NCI-H1092 treated with DMSO at 0.1 percent for 48 hours (cell line): ENCODE results near the gene TCP10L.
"Not testable (repeated sequence)": the region's sequence is repeated elsewhere in the genome, so short reads cannot be mapped to it uniquely, and the experiment has no call there.

Experiments
- DNase-seq: peaks from one replicate; lab custom pipeline; 2025; lab: John Stamatoyannopoulos, UW

The TCP10L gene

DNA sequence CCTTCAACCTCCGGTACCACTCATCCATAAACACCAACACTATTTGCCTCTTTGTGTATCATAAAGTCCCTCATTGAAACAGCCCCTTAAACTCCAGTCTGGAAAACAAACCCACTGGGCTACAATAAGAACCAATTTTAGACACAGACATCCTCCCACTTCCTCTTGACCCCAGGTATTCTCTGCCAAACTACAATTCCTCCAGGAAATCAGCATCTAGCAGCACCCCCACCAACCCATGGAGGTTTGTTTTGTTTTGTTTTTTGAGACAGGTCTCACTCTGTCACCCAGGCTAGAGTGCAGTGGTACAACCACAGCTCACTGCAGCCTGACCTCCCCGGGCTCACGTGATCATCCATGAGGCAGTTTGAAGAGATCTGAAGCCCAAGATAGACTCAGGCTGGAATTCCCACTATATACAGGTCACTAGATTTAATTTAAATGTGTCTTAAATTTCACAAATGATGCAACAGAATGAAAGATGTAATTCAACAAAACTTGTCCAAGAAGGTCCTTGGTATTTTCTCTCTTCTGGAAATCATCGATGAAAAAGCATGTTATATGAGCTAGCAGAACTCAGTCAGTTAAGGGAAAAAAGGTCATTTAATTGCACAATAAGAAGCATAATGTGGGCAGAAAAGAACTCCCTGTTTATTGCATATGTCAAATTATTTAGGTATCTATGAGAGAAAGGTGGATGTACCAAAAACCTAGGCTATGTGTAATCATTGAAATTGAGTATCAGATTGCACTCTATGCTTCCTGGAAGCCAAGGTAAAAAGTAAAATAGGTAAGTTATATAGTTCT is 30.3 kb downstream of the TCP10L start:
- no peak for DNase-seq

DNA sequence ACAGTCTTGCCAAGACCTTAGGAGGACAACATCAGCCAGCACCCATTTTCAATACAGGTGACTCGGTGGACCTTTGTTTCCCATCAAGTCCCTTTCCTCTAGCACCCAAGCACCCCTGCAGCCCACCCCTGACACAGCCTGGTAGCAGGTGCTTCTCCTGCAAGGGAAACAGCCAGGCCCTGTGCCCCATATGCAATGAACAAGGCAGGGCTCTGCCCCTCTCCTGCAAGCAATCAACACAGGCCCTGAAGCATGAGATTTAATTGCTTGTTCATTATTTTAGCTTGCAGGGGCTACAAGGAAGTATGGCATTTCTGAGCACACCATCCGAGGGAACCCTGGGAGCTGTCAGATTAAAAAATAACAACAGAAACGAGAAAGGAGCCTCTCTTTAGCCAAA is 35.4 kb downstream of the TCP10L start:
- DNase-seq = no peak

DNA sequence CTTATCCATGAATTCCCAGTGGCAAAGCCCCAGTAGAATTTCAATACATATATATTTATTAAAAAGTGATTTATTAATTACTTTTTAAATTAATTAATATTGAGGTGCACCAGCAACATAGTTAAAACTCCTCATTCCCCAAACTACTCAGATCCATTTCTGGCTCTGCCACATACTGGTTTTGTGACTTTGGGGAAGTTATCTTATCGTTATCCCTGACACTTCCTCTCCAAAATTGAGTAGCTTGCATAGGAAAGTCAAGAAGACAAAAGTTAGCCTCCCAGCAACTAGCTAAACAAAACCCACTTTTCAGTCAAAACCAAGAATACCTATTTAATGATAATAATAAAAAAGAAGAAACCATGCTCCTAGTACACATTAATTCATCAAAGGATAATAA is 35.9 kb downstream of the TCP10L start:
- DNase-seq = no peak

DNA sequence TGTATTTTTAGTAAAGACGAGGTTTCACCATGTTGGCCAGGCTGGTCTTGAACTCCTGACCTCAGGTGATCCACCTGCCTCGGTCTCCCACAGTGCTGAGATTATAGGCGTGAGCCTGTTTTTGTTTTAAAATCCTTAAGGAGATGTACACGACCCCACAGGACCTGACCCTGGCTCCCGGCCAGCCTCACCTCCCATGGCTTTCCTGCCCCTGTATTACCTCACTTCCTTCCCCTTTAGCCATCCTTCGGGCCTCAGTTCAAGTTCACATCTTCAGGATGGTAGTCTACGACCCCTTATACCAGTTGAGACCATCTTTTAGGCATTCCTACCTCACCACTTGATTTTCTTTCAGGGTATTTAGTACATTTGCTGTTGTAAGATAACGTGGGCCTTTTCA is 36.3 kb downstream of the TCP10L start:
- no peak for DNase-seq

DNA sequence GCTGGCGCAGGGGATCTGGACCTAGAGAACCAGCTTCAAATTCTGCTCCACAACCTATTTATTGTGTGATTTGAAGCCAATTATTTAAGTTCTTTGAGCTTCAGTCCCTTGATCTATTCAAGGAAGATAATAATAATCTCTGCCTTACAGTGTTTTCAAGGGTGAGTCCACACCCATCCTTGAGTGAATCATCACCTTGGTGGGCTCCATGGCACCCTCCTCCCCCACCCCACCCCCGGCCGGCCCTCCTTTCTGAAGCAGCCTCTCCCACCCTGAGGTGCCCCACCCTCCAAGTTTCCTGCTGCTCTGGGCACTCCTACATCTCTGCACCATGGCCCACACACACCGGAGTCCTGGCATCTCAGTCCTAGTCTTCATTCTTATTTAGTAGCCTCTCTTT is 38.3 kb downstream of the TCP10L start:
- no peak for DNase-seq

DNA sequence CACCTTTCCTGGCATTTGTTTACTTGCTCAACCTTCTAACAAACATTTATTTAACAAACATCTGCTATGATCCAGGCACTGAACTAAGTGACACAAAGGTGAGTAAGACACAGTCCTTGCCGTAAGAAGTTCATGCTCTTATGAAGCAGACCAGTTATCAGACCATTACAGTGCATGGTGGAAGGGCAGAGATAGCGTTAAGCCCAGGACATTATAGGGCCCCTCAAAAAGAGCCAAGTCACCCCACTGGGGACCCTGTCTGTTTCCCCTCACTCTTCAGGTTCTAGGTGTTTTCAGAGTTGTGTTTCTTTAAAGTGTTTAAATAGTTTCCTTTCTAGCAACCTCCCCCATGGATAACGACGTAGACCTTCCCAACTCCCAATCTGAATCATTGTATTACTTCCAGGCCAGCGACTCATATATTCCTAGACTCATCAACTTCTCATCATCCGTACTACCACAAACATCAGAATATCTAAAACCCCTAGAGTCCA is 39.3 kb downstream of the TCP10L start:
- no peak for DNase-seq

DNA sequence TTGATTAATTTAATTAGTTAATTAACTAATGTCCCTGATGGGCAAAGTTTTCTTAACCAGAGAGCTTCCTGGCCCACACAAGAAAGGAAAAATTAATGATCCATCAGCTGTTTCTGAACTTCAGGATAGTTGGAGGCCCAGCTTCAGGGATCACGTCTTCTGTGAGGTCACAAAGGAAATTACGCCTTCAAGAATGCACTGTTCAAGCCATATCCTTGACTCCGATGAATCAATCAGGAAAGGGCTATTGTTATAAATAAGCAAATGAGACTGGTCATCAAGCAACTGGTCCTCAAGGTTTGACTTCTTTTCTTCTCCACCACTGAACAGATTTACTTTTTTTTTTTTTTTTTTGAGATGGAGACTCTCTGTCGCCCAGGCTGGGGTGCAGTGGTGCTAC is 40.6 kb downstream of the TCP10L start:
- DNase-seq = no peak

DNA sequence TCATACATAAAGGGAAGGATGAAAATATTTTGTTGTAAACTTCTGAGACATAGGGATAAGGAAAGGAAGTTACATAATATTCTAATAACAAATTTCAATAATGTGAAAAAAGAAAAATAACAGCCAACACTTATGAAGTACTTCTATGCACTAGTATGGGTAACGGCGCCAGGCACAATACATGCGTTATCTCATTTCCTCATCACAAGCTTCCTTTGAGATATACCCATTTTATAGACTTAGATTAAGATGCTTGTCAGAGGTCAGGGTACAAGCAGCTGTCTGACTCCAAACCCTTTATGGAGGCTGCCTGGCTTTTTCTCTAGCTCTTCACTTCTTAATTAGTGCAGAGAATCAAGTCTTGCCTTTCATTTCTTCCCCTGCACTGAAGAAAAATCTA is 41.3 kb downstream of the TCP10L start:
- DNase-seq = no peak

DNA sequence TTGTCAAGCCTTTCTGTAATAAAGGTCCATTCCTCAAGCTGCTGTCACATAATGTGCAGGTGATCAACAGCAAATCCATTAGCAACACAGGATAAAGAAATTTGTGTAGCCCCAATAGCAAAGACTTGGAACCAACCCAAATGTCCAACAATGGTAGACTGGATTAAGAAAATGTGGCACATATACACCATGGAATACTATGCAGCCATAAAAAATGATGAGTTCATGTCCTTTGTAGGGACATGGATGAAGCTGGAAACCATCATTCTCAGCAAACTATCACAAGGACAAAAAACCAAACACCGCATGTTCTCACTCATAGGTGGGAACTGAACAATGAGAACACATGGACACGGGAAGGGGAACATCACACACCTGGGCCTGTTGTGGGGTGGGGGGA is 42.3 kb downstream of the TCP10L start:
- DNase-seq = not testable (repeated sequence)

DNA sequence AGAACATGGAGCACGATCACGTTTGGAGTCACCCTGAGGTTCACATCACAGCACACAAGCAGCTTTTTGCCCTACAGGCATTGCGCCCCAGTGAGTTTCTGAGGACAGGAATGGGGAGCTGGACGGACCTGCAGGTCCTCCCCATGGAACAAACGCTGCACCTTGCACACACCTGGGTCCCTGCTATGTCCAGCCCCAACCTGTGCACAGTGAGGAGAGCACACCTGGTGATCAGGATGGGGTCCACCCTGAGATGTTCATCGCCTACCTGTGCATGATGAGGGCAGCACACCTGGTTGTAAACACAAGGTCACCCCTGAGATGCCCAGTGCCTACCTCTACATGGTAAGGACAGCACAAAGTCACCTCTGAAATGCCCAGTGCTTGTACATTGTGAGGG is 45.9 kb downstream of the TCP10L start:
- DNase-seq = no peak

DNA sequence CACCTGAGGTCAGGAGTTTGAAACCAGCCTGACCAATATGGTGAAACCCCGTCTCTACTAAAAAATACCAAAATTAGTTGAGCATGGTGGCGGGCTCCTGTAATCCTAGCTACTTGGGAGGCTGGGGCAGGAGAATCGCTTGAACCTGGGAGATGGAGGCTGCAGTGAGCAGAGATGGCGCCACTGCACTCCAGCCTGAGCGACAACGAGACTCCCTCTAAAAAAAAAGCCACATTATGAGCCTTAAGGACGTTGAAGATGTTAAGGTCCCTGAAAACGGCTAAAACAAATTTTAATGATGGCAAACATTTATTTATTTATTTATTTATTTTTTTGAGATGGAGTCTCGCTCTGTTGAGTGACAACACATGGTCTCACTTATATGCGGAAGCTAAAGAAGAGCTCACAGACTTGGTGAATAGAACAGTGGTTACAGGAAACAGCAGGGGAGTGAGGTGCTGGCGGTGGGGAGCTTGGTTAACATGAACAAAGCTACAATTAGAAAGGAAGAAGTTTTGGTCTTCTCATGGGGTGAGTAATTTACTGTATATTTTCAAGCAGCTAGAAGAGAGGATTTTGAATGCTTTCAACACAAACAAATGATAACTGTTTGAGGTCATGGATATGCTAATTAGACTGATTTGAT is 47.1 kb downstream of the TCP10L start:
- no peak for DNase-seq

DNA sequence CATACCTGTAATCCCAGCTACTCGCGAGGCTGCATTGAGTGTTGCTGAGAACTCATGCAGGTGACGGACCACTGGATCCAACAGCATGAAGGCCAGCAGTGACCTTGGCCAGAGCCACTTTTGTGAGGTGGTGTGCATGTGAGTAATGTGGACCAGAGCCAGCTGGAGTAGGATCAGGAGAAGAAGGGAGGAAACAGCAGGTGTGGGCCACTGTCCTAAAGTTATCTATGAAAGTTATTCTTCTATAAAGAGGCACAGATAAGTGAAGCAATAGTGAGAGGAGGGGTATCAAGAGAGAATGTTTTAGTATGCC is 47.8 kb downstream of the TCP10L start:
- no peak for DNase-seq

DNA sequence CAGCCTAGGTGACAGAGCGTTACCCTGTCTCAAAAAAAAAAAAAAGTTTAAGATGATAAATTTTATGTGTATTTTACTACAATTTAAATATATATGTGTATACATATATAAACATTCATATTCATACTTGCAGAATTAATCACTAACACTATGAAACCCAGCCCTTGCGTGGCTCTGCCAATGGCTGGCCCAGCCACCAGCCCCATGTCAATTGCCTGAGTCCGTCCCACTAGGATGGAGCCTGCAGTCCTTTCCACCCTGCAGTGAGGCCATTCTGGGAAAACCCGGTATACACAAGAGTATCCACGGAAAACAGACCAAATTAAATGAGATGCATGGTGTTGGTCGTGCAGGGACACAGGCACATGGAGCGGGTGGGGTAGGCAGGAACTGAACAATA is 49.7 kb downstream of the TCP10L start:
- no peak for DNase-seq

DNA sequence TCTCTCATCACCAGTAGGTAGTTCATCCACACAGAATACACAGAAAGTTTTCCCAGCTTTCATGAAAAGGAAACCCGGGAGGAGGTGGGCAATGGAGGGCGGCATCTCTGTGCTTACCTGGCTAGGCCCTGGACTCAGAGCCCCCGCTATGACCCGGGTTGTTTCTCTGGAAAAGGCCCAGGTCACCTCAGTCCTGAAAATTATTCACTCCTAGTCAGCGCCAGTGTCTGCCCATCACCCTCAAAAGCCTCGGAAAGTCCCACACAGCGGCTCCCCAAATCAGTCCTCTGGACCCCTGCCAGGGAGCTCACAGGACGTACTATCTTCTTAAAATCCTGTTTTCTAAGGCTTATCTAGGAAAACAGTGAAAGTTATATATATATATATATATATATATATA is 51.2 kb downstream of the TCP10L start:
- no peak for DNase-seq

DNA sequence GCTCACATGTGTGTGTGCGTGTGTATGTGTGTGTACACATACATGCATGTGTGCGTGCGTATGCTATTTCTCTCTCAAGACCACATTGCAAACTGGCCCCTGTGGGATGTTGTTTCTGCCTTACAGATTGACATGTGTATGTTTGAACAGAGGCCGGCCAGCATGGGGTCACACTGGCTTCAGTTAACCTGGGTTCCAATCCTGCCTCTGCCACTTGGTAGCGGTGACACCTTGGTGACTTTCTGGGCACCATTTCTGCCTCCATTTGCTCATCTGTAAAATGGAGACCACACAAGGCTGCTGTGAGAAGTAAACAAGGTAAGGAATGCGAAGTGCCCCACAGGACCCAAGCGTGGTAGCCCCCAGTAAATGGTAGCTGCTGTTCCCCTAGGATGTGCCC is 51.7 kb downstream of the TCP10L start:
- no peak for DNase-seq

DNA sequence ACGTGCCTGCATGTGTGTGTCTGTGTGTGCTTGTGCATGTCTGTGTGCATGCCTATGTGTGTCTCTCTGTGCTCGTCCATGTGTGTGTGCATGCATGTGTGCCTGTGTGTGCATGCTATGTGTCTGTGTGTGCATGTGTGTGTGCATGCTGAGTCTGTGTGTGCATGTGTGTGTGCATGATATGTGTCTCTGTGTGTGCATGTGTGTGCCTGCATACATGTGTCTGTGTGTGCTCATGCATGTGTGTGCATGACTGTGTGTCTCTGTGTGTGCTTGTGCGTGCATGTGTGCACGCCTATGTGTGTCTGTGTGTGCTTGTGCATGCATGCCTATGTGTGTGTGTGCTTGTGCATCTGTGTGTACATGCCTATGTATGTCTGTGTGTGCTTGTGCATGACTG is 52.3 kb downstream of the TCP10L start:
- no peak for DNase-seq

DNA sequence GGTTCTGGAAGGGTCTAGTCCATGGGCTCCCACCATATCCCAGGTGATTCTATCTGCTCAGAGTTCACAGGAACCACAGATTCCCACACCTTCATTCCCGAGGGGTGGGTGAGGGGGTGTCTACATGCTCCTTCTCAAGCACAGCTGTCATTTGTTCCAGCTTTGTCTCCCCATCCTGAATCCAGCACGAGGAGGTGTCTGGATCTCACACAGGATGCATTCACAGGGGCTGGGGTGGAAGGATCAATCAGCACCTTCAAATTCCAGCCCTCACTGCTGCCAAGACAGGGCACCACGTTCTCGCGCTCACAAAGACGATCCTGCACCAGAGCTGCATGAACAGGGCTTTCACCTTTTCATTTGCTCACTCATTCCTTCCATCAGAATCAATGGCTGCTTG is 52.7 kb downstream of the TCP10L start:
- no peak for DNase-seq

DNA sequence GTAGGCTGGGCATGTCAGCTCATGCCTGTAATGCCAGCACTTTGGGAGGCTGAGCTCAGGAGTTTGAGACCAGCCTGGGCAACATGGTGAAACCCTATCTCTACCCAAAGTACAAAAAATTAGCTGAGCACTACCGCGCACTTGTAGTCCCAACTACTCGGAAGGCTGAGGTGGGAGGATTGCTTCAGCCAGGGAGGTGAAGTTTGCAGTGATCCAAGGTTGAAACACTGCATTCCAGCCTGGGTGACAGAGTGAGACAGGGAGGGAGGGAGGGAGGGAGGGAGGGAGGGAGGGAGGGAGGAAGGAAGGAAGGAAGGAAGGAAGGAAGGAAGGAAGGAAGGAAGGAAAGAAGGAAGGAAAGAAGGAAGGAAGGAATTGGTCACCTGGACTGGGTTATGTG is 53.8 kb downstream of the TCP10L start:
- not testable (repeated sequence) for DNase-seq

DNA sequence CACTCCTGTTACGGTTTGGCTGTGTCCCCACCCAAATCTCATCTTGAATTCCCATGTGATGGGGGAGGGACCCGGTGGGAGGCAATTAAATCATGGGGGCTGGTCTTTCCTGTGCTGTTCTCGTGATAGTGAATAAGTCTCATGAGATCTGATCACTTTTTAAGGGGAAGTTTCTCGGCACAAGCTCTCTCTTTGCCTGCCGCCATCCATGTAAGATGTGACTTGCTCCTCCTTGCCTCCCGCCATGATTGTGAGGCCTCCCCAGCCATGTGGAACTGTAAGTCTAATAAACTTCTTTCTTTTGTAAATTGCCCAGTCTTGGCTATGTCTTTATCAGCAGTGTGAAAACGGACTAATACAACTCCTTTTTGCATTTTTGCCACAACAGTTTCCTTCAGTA is 54.5 kb downstream of the TCP10L start:
- not testable (repeated sequence) for DNase-seq

DNA sequence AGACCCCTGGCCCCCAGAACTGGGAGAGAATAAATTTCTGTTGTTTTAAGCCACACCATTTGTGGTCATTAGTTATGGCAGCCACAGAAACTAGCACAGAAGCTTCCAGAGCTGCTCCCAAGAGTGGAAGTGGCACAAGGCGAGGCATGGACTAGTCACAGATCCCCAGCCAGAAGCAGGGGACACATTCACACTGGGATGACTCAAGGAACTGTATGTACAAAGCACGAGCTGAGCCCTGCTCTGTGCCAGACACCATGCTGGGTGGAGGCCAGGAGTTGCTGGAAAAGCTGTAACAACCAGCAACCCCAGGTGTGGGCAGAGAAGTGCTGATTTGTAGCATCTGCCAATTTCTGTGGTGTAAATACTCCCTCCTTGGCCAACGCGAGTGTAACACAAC is 55.6 kb downstream of the TCP10L start:
- no peak for DNase-seq

DNA sequence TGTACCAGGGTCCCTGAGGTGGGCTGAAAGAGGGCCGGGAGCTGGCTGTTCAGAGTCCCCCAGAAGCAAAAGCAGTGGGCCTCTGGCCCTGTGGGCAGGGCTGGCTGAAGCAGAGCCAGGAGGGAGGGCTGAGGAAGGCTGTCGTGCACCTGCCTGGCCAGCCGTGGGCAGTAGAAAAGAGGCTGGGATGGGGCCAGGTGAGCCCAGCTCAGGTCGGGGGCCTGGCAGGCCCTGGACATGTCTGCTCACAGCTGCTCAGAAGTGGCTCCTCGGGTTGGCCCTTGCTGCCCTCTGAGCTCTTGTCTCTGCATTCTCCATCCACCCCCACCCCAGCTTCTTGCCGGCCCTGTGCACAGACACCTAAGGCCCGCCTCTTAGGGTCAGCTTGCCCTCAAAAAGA is 60.0 kb downstream of the TCP10L start:
- no peak for DNase-seq

DNA sequence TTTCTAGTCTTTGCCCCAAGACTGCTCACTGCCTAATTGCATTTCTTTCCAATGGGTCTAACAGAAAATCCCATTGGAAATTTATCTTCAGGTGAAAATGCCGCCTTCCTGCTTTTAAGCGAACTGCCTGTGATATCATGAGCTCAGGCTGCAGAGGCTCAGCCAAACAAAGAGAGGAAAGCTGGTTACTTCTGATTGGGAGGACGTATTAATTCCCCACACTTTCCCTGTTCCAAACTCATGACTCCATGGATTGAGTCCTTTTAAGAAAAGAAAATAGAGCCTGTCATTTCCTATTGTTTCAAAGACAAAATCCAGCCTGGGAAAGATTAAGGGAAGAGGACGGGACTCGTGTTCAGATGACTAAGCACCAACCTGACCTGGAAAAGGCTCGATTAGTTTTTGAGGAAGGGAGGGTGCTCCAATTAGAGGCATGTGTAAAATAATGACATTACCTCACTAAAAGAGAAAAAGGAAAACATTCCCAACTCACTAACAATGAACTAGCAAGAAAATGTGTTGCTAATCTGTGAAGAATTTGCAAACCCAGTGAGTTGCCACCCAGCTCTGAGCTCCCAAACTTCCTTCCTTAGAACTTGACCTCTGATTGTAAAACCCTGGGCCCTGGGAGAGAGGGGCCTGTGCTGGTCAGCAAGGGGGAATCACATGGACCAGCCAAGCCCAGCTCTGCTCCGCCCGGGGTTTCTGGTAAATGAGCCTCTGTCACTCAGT is 61.2 kb downstream of the TCP10L start:
- DNase-seq = no peak
